Heart right ventricle (tissue), 16 donors: ENCODE measurements around the gene TREM1. TPM values are rescaled to one million over a fixed set of nuclear protein-coding genes. Genes with fewer than 3 reads are reported as not detected.

ENCODE experiments used
- ATAC-seq, 8 donors: fragments of 200-7000 bp; cut with Tn5 transposase; one replicate each; pipeline ENCODE4 v1.9.1; 2020; ENCODE audit warnings: mild to moderate bottlenecking in 8 of 8, moderate library complexity in 8 of 8, moderate number of reproducible peaks in 1 of 8
- DNase-seq, 2 donors: peaks; one replicate each; pipeline ENCODE4 v3.0.0-alpha.2; 2020
- H3K27ac ChIP-seq, 10 donors: fragments of 200-600 bp; sonication (generic) in 2 of 10; one replicate each; pipeline versions ENCODE4 v1.5.0 to v1.8.0; 2020 to 2022; ENCODE audit warnings: mild to moderate bottlenecking in 3 of 10
- H3K27me3 ChIP-seq, 7 donors: fragments of 200-600 bp; one replicate each; pipeline ENCODE4 v1.8.0; 2021 to 2022; ENCODE audit warnings: mild to moderate bottlenecking in 2 of 7
- H3K36me3 ChIP-seq, 9 donors: fragments of 200-600 bp; sonication (generic) in 1 of 9; one replicate each; pipeline versions ENCODE4 v1.5.0 to v1.8.0; 2020 to 2022; ENCODE audit warnings: mild to moderate bottlenecking in 2 of 9
- H3K4me1 ChIP-seq, 9 donors: fragments of 200-600 bp; sonication (generic) in 1 of 9; one replicate each; pipeline versions ENCODE4 v1.5.0 to v1.8.0; 2020 to 2022; ENCODE audit warnings: mild to moderate bottlenecking in 4 of 9
- H3K4me3 ChIP-seq, 10 donors: fragments of 200-600 bp; sonication (generic) in 2 of 10; one replicate each; pipeline versions ENCODE4 v1.5.0 to v1.8.0; 2020 to 2022; ENCODE audit warnings: mild to moderate bottlenecking in 7 of 10, moderate library complexity in 2 of 10
- H3K9me3 ChIP-seq, 11 donors: fragments of 200-600 bp in 10 of 11; sonication (generic) in 2 of 11; one replicate each; pipeline versions ENCODE4 v1.5.0 to v1.8.0; 2013 to 2022; ENCODE audit warnings: mild to moderate bottlenecking in 2 of 11, control low read depth in 1 of 11, moderate library complexity in 1 of 11
- CTCF ChIP-seq, 9 donors: fragments of 200-600 bp; sonication (generic) in 2 of 9; IDR thresholded peaks; one replicate each; pipeline versions ENCODE4 v1.5.0 to v1.8.0; 2021 to 2022; ENCODE audit warnings: antibody characterized with exemption in 9 of 9, mild to moderate bottlenecking in 5 of 9, moderate library complexity in 1 of 9
- WGBS, 2 donors: extraction: QIAGEN DNeasy Blood & Tissue Kit; methylation state at CpG; one replicate each; pipeline ENCODE4 v1.1.7; 2013; ENCODE audit warnings: inconsistent platforms in 1 of 2; 5-methylcytosine and 5-hydroxymethylcytosine counted together
- intact Hi-C, 10 donors: fragments of 100-400 bp; cut with DNase I; formaldehyde crosslinking; loops; one replicate each; pipeline versions ENCODE4 v1.11.1 to v1.14.2; 2022
- polyA plus RNA-seq, 2 donors: library from polyadenylated mRNA; stranded (reverse); fragments of 200-250 nt; gene quantifications; one replicate each; pipeline ENCODE4 v1.2.3, GENCODE V29; 2013
- total RNA-seq, 10 donors: library from RNA; stranded (reverse); fragmentation: NEBNext Ultra II Directional in 3 of 10; extraction: Animal tissue kit (Norgen Biotek cat#: 25700) in 3 of 10; gene quantifications; one replicate each; pipeline versions ENCODE4 v1.2.1 to v1.2.4, GENCODE V29; 2021 to 2023
- donor health status: Arrhythmogenic right ventricular cardiomyopathy.
- donor health status: ischemic (EF 13 %, LVEDD 7.1; RV severe dilation, severe dysfunction).
- donor health status: healthy with polysubstance abuse.
- donor health status: DM: no; HTN: yes; CAD: no.
- donor health status: DM: no; HTN: no; CAD: no.
- donor health status: ischemic (EF 25% LVEDD 6.9; RV normal size, moderate dysfunction).
- donor health status: ischemic (EF 25% LVEDD 5.7; RV mildly dilated, moderate dysfunction).
- donor health status: healthy.
- donor health status: DM: yes; HTN: yes; CAD: no.
- donor health status: Ischemic cardiomyopathy.
- donor health status: ischemic (EF 35%, LVEDD 5.7; RV mildly dilated, moderate dysfunction).
- donor health status: nonischemic (EF 11% LVEDD 7.7; RV severe dilation, severe dysfunction).
- donor health status: DM: yes; HTN: yes; CAD: no.
- donor health status: PGD.
- donor health status: ischemic (EF 29% LVEDD 5.4; RV normal size, mild dysfunction).
- donor health status: nonischemic (EF 23%, LVEDD 6.1; RV moderate dilation, normal function).

Gene TREM1
- total and polyA plus RNA-seq, 12 donors, result 0.35 to 12.4 (median 1.00) TPM; not detected in 1

GRCh38 chr6:41268478-41268877 lies 18.0 kb downstream of the TREM1 start:
- DNase-seq (no peak), ATAC-seq (no peak)
- Histone ChIP-seq H3K4me3 (no peak overlapping the region), H3K4me1 (peaks cover 0 to 19% (median 0%) of the 10 kb centered on the region in 9 donors), H3K27me3 (peaks cover 0 to 12% (median 0%) of the 10 kb centered on the region in 7 donors), H3K36me3 (no peaks in the 10 kb centered on the region), H3K9me3 (peaks cover 0 to 7% (median 4%) of the 10 kb centered on the region in 11 donors), H3K27ac (no peak overlapping the region)
- intact Hi-C loops, result no loop called here
- no peak for TF ChIP-seq CTCF (IDR thresholded peaks at IDR 0.05)

- Histone ChIP-seq H3K4me3 (no peak overlapping the region), H3K27me3 (no peaks in the 10 kb centered on the region), H3K9me3 (peaks cover 0 to 26% (median 20%) of the 10 kb centered on the region in 11 donors), H3K27ac (no peak overlapping the region), H3K4me1 (peaks cover 0 to 3% (median 0%) of the 10 kb centered on the region in 9 donors), H3K36me3 (no peaks in the 10 kb centered on the region)
- no peak for ATAC-seq
- DNase-seq, result no peak
- no peak for TF ChIP-seq CTCF (IDR thresholded peaks at IDR 0.05)
- intact Hi-C loops, result no loop called here
Observed at GRCh38 chr6:41266541-41266940, 19.9 kb downstream of the TREM1 start.

GRCh38 chr6:41263267-41263666 lies 23.2 kb downstream of the TREM1 start:
- Histone ChIP-seq H3K4me1 (no peaks in the 10 kb centered on the region), H3K36me3 (no peaks in the 10 kb centered on the region), H3K27ac (no peak overlapping the region), H3K9me3 (peaks cover 0 to 47% (median 20%) of the 10 kb centered on the region in 11 donors), H3K27me3 (no peaks in the 10 kb centered on the region), H3K4me3 (no peak overlapping the region)
- intact Hi-C loops, result no loop called here
- no peak for ATAC-seq
- no peak for DNase-seq
- TF ChIP-seq CTCF (IDR thresholded peaks at IDR 0.05), result no peak
- WGBS, 2 donors, result 94 to 95% methylated on average over 1 of the region's 1 CpG

- peaks cover 0 to 53% (median 20%) of the 10 kb centered on the region in 11 donors for H3K9me3 ChIP-seq
- no peak for ATAC-seq
Observed at GRCh38 chr6:41262401-41262800, 24.1 kb downstream of the TREM1 start.

More at GRCh38 chr6:41262401-41262800, 24.1 kb downstream of the TREM1 start:
- Histone ChIP-seq H3K27ac (no peak overlapping the region), H3K4me3 (no peak overlapping the region), H3K36me3 (no peaks in the 10 kb centered on the region), H3K27me3 (no peaks in the 10 kb centered on the region), H3K4me1 (no peaks in the 10 kb centered on the region)
- intact Hi-C loops, result no loop called here
- WGBS, 2 donors, result 64 to 68% methylated on average over 2 of the region's 2 CpGs
- DNase-seq, result no peak
- TF ChIP-seq CTCF (IDR thresholded peaks at IDR 0.05), result no peak
